ENCODE results near the gene COPZ2.
"Not testable (repeated sequence)": the region's sequence is repeated elsewhere in the genome, so short reads cannot be mapped to it uniquely, and the experiment has no call there.

The COPZ2 gene

DNA sequence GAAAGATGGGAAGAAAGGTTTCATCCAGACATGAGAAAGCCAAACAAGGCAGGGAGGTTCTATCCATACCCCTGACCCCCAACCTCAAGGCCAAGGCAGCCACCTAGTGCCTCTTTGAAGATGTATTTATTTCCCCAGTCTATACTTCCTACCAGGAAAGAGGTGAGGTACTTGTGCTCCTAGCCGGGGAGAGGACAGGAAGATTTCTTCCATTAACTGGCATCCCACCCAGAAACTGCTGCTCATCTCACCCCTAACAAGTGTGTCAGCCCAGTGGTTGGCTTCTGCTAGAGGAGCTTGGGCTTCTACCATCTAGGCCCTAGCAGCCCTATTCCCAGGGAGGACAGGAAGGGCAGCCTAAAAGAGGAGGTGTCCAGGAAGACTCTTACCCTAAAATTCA is 8.9 kb downstream of the COPZ2 start:
- no peak for DNase-seq (ENCODE audit: low spot score)

DNA sequence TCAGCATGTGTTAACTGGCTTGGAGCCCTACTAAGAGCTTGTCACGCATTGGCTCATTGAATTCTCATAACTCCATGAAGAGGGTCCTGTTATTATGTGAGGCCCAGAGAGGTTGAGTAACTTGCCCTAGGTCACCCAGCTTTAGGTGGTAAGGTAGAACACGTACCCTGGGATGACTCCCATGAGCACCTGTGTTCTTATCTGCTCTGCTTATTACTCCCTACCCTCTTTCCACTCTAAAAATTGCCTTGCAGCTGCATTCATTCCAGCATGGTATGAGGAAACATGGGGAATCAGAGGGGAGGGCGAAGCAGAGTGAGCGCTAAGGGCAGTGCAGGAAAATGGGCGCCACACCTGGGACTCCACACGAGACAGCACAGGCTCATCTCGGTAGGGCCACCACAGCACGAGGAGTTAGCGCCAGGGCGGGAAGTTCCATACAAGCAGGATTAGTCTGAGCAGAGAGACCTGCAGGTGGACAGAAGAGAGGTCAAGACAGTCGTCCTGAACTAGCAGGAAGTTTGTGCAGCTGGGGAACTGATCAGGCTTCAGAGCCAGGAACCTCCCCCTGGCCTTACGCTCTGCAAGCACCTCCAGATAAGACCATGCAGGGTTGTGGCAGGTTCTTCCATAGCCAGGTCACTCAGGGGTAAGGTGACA is 10.1 kb downstream of the COPZ2 start:
- no peak for DNase-seq (ENCODE audit: low spot score)

DNA sequence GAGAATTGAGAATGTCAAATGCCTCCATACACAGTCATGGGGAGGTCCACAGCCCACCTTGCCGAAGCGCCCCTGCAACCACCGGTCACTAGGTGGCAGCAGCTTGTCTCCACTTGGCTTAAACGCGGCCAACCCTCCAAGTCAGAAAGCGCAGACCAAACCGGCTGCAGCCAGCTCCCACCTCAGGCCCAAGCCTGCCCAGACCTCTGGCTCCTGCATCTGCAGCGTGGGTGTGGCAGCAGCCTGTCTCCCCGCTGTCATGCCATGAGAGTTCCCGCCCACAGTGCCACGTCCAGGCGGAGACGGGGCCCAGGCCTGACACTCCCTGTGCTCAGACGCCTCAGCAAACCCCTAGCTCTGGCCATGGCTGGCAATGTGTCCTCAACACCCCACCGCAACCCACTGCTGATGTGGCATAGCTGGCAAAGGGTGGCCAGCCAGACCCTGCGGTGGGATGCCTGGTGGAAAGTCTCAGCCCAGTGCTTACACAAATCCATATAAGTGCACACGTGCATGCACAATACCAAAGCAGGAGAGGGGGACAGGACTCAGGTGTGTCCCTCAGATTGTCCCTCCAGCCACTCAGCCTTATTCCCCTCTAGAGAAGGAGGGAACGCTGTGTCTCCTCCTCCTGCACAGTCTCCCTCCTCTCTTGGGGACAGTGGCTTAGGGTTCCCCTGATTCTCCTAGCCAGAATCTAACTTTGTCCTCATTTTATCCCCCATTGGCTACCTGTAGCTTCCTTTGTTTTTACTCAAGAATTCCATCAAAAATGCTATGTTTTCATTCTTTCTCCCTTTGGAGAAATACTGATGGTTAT is 10.9 kb downstream of the COPZ2 start:
- DNase-seq (ENCODE audit: low spot score), result peak; percentile 78

DNA sequence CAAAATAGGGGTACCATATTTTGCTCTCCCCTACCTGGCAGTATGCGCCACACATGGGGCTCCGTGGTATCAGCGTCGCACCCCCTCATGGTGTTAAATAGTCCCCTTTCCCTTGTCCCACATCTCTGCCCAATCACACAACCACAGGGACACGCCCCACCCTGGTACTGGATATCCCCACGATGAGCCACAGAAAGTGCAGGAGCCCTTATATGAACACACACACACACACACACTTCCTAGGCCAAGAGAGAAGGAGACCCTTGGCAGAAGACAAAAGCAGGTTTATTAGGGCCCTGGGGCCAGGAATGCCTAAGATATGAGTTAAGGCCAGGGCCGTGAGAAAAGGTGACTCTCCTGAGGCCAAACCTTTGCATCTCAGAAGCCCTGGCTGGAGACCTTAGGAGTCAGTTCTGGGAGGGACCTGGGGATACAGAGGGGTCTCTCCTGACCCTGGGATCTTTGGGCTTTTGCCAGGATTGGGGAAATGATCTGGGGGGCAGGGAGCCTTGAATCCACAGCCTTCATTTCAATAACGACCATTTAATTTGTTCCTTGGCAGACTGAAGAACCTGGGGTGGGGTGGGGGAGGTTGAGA is 11.6 kb downstream of the COPZ2 start:
- no peak for DNase-seq (ENCODE audit: low spot score)

DNA sequence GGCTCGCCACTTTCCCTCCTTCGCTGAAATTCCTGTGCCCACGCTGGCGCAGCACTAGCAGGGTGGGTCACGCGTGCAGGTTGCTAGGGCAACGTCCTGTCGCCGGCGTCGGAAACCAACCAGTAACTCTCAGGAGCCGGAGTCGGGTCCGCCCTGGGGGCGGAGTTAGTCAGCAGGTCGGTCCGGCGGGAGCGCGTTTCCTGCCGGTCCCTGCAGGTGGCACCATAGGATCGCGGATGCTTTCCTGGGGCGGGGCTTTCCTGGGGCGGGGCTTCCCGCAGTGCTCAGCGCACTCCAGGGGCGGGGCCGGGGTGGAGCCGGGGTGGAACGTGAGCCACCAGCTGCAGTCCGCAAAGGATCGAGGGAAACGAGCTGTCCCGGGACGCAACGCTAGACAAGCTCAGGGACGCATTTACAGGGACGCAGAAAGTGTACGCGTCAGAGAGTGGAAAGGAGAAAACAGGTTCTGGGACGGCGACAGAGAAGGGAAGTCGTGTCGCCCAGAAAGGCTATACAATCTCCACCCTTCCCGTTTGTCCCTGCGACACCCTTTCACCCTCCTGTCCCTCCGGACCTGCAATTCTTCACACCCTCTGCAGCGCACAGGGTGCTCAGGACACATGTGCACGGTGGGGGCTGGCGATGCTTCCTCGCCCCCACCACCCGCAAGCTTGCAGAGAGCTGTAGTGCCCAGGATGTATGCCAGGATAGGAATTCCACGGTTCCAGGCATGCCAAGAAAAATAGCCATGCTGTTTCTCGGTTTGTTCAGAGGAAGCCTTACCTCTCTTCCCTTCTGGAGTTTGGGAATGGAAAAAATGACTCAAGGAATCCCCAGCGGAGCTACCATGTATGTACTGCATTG is 12.3 kb downstream of the COPZ2 start:
- peak; percentile 96 for DNase-seq (ENCODE audit: low spot score)

DNA sequence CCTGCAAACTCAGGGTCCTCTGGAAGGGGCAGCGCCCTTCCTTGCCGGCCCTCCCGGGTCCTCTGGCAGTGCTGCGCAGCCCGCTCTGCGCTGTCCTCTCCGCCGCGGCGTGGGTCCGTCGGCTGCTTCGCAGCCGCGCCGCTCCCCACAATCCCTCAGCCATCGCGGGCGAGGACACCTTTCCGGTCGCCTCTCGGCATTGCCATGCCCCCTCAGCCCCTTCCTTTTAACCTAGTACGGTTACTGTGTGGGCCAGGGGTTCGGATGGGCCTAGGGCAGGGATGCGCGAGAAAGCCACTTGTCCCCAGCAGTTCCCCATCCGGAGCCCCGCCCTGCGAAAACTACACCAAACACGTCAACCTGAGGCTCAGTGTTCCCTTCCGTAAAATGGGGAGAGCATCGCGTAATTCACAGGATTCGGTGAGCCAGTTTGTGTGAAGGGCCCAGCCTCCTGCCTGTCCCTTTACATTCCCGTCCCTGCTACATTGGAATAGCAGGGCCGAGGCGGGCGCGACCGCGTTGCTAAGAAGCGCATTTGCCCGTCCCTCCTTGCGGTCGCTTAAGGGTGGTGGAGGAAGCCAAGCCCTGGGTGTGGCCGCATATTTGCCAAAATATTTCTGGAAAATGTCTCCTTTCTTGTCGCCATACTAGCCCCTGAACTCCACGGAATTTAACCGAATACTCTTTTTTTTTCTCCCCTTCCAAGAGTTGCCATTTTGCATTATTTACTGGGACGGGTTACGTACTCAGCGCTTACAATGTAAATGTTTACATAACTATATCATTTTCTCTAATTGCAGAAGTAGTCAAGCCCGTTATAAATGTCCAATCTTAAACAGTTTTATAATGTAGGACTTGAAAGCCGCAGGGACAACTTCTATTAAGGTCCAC is 13.2 kb downstream of the COPZ2 start:
- no peak for DNase-seq (ENCODE audit: low spot score)

DNA sequence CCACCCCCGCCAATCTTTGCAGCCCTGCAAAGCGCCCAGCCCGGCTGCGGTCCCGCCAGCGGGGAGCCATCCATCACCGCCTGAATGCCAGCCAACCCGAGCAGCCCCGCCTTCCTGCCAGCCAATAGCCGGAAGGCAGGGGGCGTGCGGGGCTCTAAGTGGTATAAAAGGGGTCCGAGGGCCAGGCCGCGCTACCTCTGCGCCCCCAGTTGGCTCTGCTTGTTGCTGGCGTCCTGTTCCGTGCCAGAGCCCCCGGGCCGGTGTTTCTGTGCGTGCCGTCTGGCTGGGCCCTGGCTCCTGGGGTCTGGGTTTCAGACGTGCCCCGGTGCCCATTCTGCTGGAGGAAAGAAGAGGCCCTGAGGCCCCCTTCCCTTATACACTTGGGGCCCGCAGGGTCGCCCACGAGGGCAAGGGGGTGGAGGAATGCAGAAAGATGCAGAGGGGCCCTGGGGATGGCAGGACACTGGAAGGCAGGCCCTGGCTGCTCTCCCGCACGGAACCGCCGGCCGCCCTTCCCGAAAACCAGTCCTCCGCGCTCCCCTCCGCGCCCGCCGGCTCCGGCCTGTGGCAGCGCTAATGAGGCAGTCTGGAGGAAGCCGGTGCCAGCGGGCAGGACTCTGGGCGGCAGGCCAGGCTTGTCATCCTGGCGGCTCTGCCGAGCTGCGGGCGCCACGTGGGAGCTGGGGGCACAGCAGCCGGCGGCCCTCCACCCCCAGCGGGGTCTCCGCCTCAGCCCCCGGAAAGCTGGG is 14.0 kb downstream of the COPZ2 start:
- peak; percentile 48 for DNase-seq (ENCODE audit: low spot score)

DNA sequence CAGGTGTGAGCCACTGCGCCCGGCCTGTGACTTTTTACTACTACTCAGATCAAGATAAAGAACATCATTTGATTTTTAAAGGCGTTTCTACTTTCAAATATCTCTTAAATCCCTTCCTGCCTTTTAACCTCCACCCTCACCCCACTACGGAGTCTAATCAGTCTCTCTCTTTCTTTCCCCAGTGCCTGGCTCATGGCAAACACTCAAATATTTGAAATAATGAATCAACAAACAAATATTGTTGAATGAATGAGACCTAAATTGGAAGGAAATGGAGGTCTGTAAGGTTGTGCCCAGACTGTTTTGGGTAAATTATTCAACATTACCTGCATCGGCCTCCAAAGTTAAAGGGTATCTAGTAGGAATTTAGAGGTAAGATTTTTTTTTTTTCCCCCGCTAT is 14.7 kb downstream of the COPZ2 start:
- no peak for DNase-seq (ENCODE audit: low spot score)

DNA sequence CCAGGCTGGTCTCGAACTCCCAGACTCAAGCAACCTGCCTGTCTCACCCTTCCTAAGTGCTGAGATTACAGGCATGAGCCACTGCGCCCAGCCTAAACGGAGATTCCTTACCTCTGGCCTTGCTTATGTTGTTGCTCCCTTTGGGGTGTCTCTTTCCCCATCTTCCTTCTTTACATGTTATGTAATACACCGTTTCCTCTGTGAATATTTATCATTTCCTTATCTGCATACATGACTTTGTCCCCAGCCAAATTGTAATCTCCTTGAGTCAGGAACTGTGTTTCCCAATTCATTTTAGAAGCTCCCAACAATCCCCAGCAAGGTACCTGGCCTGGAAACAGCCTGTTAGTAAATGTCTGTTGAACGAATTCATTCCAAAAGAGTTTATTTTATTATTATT is 15.7 kb downstream of the COPZ2 start:
- DNase-seq (ENCODE audit: low spot score), result no peak

DNA sequence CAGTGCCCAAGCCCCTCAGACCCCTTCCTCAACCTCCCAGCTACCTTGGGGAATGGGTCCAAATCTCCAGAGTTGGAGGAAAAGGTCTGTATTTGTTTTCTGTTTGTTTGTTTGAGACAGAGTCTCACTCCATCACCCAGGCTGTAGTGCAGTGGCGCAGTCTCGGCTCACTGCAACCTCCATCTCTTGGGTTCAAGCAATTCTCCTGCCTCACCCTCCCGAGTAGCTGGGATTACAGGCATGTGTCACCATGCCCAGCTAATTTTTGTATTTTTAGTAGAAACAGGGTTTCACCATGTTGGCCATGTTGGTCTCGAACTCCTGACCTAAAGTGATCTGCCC is 19.8 kb downstream of the COPZ2 start:
- DNase-seq (ENCODE audit: low spot score), result not testable (repeated sequence)

DNA sequence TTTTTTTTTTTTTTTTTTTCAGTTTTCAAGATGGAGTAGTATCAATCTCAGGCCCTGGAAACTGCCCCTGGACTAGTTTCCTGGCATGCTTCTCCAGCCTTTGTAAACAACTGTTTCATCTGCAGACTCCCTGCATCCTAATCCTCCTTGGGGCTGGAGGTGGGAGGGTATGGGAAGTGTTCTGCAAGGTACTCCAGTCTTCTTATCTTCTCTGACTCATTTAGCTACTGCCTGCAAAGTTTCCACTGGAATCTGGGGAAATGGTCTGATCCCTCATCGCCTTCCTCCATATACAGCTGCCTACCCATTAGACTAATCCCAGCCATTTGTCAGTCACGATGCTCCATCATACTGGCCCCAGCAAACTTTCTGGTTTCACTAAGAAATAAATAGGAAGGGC is 21.5 kb downstream of the COPZ2 start:
- DNase-seq (ENCODE audit: low spot score), result no peak

DNA sequence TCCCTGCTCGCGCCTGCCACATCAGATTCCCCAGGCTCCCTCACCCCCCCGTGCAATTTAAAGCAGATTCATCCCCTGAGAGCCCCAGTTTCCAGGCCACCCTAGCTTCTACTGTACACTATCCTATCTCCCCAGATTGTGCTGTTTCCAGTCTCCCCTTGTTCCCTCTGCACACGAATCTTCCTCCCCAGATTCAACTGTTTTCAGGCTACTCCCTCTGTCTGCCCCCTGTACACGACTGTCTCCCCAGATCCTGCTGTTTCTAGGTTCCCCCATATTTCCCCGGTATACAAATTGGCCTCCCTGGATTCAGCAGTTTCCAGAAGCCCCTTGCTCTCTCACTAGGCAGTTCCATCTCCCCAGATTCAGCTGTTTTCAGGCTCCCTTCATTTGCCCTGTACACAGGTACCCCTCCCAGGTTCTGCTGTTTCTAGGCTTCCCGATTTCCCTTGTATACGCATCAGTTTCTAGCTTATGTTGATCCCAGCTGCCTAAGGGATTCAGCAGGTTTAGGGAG is 22.9 kb downstream of the COPZ2 start:
- no peak for DNase-seq (ENCODE audit: low spot score)

DNA sequence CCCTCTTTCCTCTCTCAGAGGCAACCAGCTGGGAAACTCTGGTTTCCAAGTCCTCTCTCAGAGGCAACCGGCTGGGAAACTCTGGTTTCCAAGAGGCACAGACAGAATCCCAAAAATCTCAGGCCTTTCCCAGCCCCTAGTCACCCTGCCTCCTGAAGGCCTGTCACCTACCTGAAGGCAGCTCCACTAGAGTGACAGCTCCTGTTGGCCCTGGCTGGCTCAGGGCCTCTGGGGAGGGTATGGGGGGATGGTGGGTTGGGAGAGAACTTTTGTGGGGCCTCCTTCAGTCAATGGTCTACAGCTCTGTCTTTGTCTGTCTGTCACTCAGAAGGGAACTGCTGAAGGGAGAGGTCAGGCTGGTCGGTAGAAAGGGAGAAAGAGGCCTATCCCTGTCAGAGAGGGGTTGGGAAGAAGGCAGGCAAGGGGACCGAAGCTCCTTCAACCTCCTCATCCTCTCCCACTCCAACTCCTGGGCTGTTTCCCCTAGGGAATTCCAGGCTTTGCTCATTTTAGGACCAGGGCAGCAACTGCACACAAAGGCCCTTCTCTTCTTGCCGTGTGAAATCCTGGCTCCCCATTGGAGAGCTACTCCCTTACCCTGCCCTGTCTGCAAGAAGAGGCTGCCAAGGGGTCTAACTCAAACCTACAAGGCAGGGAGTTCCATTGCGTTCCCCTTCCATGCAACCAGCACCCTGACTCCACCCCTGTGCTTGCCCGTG is 23.6 kb downstream of the COPZ2 start:
- DNase-seq (ENCODE audit: low spot score), result no peak

DNA sequence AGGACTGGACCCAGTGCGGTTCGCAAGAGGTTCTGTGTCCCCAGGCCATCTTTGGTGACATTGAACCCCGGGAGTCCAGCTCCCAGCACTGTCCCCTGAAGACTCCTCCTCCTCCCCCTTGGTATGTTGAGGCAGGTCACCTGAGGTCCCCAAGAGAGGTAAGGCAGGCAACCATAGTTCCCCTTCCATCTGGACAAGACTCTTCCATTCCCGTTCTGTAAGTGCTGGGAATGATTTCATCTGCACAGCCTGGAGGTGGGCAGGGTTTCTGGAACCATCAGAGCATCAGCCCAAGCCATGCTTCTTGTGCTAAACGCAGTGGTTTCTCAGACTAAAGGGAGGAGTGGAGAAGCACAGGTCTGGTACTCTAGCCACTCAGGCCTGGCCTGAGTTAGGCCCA is 24.9 kb downstream of the COPZ2 start:
- DNase-seq (ENCODE audit: low spot score), result no peak

DNA sequence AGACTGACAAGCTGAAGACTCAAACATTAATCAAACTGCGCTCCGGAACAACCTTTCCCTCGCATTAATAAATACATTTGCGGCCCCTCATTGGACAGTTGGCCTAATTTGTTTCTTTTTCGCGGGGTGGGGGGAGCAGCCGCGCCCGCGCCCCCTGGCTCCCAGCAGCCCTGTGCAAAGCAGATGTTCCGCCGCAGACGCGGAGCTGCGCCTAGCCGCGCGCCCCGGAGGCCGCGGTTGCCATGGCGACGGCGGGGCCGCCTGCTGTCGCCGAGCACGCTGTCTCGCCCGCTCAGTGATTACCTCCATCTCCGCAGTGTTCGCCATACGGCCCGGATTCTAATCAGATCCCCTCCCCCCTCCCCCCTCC is 25.5 kb downstream of the COPZ2 start:
- DNase-seq (ENCODE audit: low spot score), result peak; percentile 26

DNA sequence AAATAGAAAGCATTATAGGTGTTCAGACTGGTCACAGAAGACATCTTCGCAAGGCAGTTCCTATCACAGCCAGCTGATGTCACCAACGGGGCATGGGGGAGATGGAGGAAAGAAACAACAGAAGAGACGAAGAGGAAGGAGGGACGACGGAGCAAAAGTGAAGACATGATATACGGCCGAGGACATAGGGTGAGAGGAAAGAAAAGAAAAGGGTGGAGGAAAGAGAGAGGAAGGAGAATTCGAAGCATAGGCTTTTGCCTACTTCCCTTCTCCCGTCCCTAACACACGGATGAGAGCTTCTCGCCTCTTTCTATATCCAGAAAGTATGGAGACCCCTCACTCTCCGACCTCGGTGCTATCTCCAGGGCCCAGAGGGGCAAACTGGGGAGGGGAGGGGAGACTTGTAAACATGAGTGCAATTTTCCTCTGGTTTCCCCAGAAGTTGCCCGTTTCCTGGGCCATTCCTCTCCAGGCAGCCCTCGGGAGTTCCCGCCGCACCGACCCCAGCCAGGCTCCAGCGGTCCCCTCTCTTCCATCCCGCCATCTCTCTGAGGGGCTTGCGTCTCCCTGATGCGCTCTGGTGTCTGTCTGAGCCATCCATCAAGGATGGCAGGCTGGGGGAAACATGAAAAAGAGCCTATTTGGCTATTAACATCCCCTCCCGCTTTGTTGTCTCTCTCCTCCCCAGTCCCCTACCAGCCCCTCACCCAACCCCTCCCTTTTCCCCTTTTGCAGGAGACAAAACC is 26.0 kb downstream of the COPZ2 start:
- peak; percentile 24 for DNase-seq (ENCODE audit: low spot score)

DNA sequence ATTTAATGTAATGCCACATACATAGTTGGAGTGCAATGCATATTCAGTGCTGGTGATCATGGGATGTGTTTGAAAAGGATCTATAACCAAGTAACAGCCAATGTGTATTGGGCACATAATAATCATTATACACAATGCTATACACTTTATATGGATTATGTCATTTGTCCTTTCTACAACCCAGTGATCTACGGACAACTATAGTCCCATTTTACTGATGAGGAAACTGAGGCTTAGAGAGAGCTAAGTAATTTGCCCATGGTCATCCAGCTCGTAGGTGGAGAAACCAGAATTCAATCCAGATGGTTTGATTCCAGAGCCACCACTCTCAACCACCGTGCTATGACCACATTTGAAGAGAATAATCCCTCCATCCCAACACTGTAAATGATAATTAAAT is 27.4 kb downstream of the COPZ2 start:
- no peak for DNase-seq (ENCODE audit: low spot score)

DNA sequence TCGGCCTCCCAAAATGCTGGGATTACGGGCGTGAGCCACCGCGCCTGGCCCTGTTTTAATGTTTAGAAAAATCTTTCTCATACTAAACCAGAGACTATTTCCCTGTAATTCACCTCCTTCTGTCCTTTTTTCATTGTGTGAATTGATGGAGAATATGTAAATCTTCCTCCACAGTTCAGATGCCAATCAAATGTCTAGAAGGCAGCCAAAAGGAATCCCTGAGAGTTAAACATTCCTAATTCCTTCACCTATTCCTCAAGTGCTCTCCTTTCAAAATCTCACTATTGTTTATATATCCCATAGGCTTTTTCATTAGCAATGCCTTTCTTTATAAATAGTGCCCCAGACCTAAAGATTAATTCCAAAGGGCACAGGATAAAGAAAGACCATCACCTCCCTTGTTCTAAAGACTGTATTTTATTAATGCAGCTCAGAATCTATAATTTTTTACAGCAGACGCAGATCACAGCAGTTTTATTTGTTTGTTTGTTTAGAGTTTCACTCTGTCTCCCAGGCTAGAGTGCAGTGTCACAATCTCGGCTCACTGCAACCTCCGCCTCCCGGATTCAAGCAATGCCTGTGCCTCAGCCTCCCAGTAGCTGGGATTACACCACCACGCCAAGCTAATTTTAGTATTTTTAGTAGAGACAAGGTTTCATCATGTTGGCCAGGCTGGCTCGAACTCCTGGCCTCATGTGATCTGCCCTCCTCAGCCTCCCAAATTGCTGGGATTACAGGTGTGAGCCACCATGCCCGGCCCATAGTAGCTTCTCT is 30.5 kb downstream of the COPZ2 start:
- no peak for DNase-seq (ENCODE audit: low spot score)

Measured in kidney capillary endothelial cell (primary cell).